Neuron (in vitro differentiated cells): ENCODE measurements around the gene ADORA2B.

Experiments used
- H2AFZ ChIP-seq: one replicate; pipeline ENCODE4 v1.6.1; 2013; ENCODE audit warnings: low read depth, mild to moderate bottlenecking, inconsistent platforms, low read length, moderate library complexity
- H3K27me3 ChIP-seq: one replicate; pipeline ENCODE4 v1.6.1; 2013; ENCODE audit warnings: low read length; ENCODE audit not compliant: insufficient read depth
- H3K36me3 ChIP-seq: one replicate; pipeline ENCODE4 v1.6.1; 2013; ENCODE audit warnings: low read length; ENCODE audit not compliant: insufficient read depth
- H3K4me1 ChIP-seq: one replicate; pipeline ENCODE4 v1.6.1; 2013; ENCODE audit warnings: low read length; ENCODE audit not compliant: insufficient read depth
- H3K4me3 ChIP-seq: 2 replicates; pipeline ENCODE4 v1.5.1; 2013; ENCODE audit warnings: mild to moderate bottlenecking, low read length, moderate library complexity
- H3K9me3 ChIP-seq: one replicate; pipeline ENCODE4 v1.6.1; 2013; ENCODE audit warnings: low read length

The ADORA2B gene

GRCh38 chr17:15996322-15996721 is 51.4 kb downstream of the ADORA2B start:
- H3K9me3 ChIP-seq = peaks cover under 1% of the 10 kb centered on the region
- H3K27me3 ChIP-seq = no peaks in the 10 kb centered on the region
- H3K4me1 ChIP-seq = peaks cover 10% of the 10 kb centered on the region

GRCh38 chr17:15998031-15998562 is 53.2 kb downstream of the ADORA2B start:
- no peaks in the 10 kb centered on the region for H3K27me3 ChIP-seq
- no peak overlapping the region for H3K4me3 ChIP-seq
- no peak overlapping the region for H2AFZ ChIP-seq
- H3K36me3 ChIP-seq = peaks cover 29% of the 10 kb centered on the region
- peaks cover 6% of the 10 kb centered on the region for H3K9me3 ChIP-seq
- peaks cover 10% of the 10 kb centered on the region for H3K4me1 ChIP-seq

More at GRCh38 chr17:15996322-15996721, 51.4 kb downstream of the ADORA2B start:
- Histone ChIP-seq H3K36me3 (peaks cover 13% of the 10 kb centered on the region), H2AFZ (no peak overlapping the region), H3K4me3 (no peak overlapping the region)

GRCh38 chr17:15999141-15999973 is 54.4 kb downstream of the ADORA2B start, which contains the start of the genes TTC19 and ZSWIM7:
TSS of gene TTC19 (plus strand) at chr17:15999824. CDS start at chr17:15999849, 25 bp downstream.
TSS of gene ZSWIM7 (minus strand) at chr17:15999704. CDS start at chr17:15999594, 110 bp downstream.
- Histone ChIP-seq H3K27me3 (no peaks in the 10 kb centered on the region), H3K4me1 (peaks cover 10% of the 10 kb centered on the region), H2AFZ (peak within 1 kb of the TSS; percentile 72), H3K36me3 (peaks cover 39% of the 10 kb centered on the region), H3K9me3 (peaks cover 6% of the 10 kb centered on the region), H3K4me3 (peak within 1 kb of the TSS; percentile 75)

- Histone ChIP-seq H2AFZ (no peak overlapping the region), H3K9me3 (peaks cover 6% of the 10 kb centered on the region), H3K4me1 (peaks cover 10% of the 10 kb centered on the region)
These were observed 55.3 kb downstream of the ADORA2B start for GRCh38 chr17:15999974-16000827.

GRCh38 chr17:16001226-16001897 is 56.4 kb downstream of the ADORA2B start:
- peaks cover 10% of the 10 kb centered on the region for H3K4me1 ChIP-seq
- peaks cover 6% of the 10 kb centered on the region for H3K9me3 ChIP-seq
- H3K4me3 ChIP-seq = peak overlapping the region; percentile 75
- no peak overlapping the region for H2AFZ ChIP-seq
- peaks cover 53% of the 10 kb centered on the region for H3K36me3 ChIP-seq
- H3K27me3 ChIP-seq = no peaks in the 10 kb centered on the region

More at GRCh38 chr17:15999974-16000827, 55.3 kb downstream of the ADORA2B start:
- Histone ChIP-seq H3K4me3 (peak overlapping the region; percentile 75), H3K27me3 (no peaks in the 10 kb centered on the region), H3K36me3 (peaks cover 43% of the 10 kb centered on the region)

GRCh38 chr17:16002708-16003260 is 57.9 kb downstream of the ADORA2B start:
- Histone ChIP-seq H3K4me3 (no peak overlapping the region), H3K9me3 (peaks cover 6% of the 10 kb centered on the region), H2AFZ (no peak overlapping the region), H3K36me3 (peaks cover 66% of the 10 kb centered on the region), H3K4me1 (peaks cover 10% of the 10 kb centered on the region), H3K27me3 (no peaks in the 10 kb centered on the region)

- H3K9me3 ChIP-seq = peaks cover 6% of the 10 kb centered on the region
- H3K4me1 ChIP-seq = peaks cover 10% of the 10 kb centered on the region
- no peak overlapping the region for H3K4me3 ChIP-seq
- no peak overlapping the region for H2AFZ ChIP-seq
- peaks cover 76% of the 10 kb centered on the region for H3K36me3 ChIP-seq
- no peaks in the 10 kb centered on the region for H3K27me3 ChIP-seq
These were observed 58.9 kb downstream of the ADORA2B start for GRCh38 chr17:16003841-16004240.

GRCh38 chr17:16005636-16006035 is 60.7 kb downstream of the ADORA2B start:
- Histone ChIP-seq H3K27me3 (no peaks in the 10 kb centered on the region), H3K9me3 (peaks cover 6% of the 10 kb centered on the region), H3K4me1 (peaks cover 7% of the 10 kb centered on the region), H3K4me3 (no peak overlapping the region), H3K36me3 (peaks cover 86% of the 10 kb centered on the region), H2AFZ (no peak overlapping the region)

- H2AFZ ChIP-seq = no peak overlapping the region
- no peaks in the 10 kb centered on the region for H3K9me3 ChIP-seq
- no peaks in the 10 kb centered on the region for H3K4me1 ChIP-seq
- peaks cover 88% of the 10 kb centered on the region for H3K36me3 ChIP-seq
- no peak overlapping the region for H3K4me3 ChIP-seq
- H3K27me3 ChIP-seq = no peaks in the 10 kb centered on the region
These were observed 62.5 kb downstream of the ADORA2B start for GRCh38 chr17:16007439-16007838.

- H3K27me3 ChIP-seq = no peaks in the 10 kb centered on the region
- no peaks in the 10 kb centered on the region for H3K4me1 ChIP-seq
- H2AFZ ChIP-seq = no peak overlapping the region
- H3K36me3 ChIP-seq = peaks cover 54% of the 10 kb centered on the region
- H3K4me3 ChIP-seq = no peak overlapping the region
- H3K9me3 ChIP-seq = no peaks in the 10 kb centered on the region
These were observed 69.0 kb downstream of the ADORA2B start for GRCh38 chr17:16013943-16014407.

- H3K4me1 ChIP-seq = no peaks in the 10 kb centered on the region
- H2AFZ ChIP-seq = no peak overlapping the region
- H3K9me3 ChIP-seq = no peaks in the 10 kb centered on the region
- H3K4me3 ChIP-seq = no peak overlapping the region
- no peaks in the 10 kb centered on the region for H3K27me3 ChIP-seq
- H3K36me3 ChIP-seq = peaks cover 40% of the 10 kb centered on the region
These were observed 74.4 kb downstream of the ADORA2B start for GRCh38 chr17:16019347-16019746.

GRCh38 chr17:16023881-16024280 is 79.0 kb downstream of the ADORA2B start:
- Histone ChIP-seq H3K4me3 (no peak overlapping the region), H3K9me3 (no peaks in the 10 kb centered on the region), H2AFZ (no peak overlapping the region), H3K4me1 (no peaks in the 10 kb centered on the region), H3K36me3 (peaks cover 61% of the 10 kb centered on the region), H3K27me3 (no peaks in the 10 kb centered on the region)
